Measurements from ENCODE around the gene AKAP10.

DNA sequence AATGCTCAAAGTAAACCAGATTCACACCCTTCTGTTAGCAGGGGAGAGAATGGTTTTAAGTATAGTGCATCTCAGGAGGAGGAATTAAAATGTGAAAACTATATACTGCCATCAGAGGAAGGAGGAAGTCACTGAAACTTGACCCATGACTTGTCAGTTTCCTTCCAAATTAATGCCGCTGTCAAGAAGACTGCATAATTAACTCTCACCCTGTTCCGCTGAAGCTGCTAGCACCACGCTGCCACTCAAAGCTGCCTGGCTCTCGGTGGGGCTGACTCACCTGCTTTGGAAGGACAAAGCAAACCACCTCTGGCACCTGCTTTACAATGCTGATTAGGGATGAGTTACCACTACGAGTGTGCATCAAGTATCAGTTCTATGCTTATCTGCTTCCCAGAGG is 72.1 kb downstream of the AKAP10 start:
- TF ChIP-seq, protein P1, sequence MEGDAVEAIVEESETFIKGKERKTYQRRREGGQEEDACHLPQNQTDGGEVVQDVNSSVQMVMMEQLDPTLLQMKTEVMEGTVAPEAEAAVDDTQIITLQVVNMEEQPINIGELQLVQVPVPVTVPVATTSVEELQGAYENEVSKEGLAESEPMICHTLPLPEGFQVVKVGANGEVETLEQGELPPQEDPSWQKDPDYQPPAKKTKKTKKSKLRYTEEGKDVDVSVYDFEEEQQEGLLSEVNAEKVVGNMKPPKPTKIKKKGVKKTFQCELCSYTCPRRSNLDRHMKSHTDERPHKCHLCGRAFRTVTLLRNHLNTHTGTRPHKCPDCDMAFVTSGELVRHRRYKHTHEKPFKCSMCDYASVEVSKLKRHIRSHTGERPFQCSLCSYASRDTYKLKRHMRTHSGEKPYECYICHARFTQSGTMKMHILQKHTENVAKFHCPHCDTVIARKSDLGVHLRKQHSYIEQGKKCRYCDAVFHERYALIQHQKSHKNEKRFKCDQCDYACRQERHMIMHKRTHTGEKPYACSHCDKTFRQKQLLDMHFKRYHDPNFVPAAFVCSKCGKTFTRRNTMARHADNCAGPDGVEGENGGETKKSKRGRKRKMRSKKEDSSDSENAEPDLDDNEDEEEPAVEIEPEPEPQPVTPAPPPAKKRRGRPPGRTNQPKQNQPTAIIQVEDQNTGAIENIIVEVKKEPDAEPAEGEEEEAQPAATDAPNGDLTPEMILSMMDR (conservative IDR thresholded peaks at IDR 0.05; ENCODE audit: low read depth, low read length) = no peak
- no peak for TF ChIP-seq EZH2 (IDR thresholded peaks at IDR 0.05; ENCODE audit: borderline replicate concordance, low read depth, low read length, poor library complexity, severe bottlenecking)
